NB4 (cell line): ENCODE data around the gene CCDC40.

Source experiments
- MAX ChIP-seq: IDR thresholded peaks from 2 replicates; pipeline ENCODE4 v1.6.1; 2011; ENCODE audit warnings: low read depth, low read length
- TF ChIP-seq, protein P1 (sequence below): IDR thresholded peaks from one replicate; pipeline ENCODE4 v1.5.1; 2012; ENCODE audit warnings: low read depth, low read length

DNA sequence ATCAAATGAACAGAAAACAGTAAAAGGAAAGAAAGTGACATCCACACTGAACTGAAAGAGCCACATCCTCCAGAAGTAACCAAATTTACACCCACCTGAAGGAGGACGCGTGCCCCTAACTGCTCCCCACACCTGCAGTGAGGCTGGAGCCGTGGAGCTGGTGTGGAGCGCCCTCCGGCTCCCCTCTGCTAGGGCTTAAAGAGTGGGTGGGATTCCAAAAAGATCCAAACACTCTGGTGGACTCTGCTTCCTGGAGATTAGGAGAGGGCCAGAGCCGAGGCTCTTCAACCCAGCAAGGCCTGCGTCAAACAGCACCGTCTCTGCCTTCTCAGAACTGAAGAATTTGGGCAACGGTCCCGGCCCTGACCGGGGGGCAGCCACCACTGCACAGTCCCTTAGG, 15.2 kb downstream of the CCDC40 start:
- TF ChIP-seq, protein P1, sequence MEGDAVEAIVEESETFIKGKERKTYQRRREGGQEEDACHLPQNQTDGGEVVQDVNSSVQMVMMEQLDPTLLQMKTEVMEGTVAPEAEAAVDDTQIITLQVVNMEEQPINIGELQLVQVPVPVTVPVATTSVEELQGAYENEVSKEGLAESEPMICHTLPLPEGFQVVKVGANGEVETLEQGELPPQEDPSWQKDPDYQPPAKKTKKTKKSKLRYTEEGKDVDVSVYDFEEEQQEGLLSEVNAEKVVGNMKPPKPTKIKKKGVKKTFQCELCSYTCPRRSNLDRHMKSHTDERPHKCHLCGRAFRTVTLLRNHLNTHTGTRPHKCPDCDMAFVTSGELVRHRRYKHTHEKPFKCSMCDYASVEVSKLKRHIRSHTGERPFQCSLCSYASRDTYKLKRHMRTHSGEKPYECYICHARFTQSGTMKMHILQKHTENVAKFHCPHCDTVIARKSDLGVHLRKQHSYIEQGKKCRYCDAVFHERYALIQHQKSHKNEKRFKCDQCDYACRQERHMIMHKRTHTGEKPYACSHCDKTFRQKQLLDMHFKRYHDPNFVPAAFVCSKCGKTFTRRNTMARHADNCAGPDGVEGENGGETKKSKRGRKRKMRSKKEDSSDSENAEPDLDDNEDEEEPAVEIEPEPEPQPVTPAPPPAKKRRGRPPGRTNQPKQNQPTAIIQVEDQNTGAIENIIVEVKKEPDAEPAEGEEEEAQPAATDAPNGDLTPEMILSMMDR, result no peak
- no peak for TF ChIP-seq MAX
